Measurements from ENCODE around the gene GABRG3. TPM values are rescaled to one million over a fixed set of nuclear protein-coding genes. Genes with fewer than 3 reads are reported as not detected.

GABRG3 gene
- total and polyA plus RNA-seq, 7 donors = under 0.01 to 0.28 (median 0.05) TPM; not detected in 3

DNA sequence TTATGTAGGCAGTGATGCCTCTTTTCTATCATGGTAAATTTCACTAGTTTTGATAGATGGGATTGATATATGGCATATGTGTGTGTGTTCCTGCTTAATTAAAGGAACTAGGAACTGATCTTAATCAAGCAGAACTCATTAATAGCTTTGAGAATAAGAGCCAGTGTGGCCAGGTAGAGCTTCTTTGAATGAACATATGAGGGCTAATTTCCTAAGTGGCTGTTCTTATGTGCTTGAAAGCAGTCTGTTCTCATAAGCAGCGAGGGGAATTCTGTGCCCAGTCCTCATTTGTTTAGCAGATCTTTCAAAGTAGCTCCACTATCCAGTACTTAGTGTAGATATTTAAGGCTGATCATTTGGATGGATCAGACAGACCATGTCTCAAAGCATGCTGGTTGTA lies 164.2 kb downstream of the GABRG3 start:
- Histone ChIP-seq H3K27me3 (no peaks in the 10 kb centered on the region), H3K4me3 (no peak overlapping the region), H3K9me3 (no peaks in the 10 kb centered on the region), H3K27ac (no peak overlapping the region), H3K36me3 (no peaks in the 10 kb centered on the region), H3K4me1 (no peaks in the 10 kb centered on the region)
- intact Hi-C loops (cut with DNase I) = no loop called here
- 33 to 56% methylated on average over 1 of the region's 1 CpG for WGBS, 2 donors
- DNase-seq = no peak
- TF ChIP-seq, protein P1, sequence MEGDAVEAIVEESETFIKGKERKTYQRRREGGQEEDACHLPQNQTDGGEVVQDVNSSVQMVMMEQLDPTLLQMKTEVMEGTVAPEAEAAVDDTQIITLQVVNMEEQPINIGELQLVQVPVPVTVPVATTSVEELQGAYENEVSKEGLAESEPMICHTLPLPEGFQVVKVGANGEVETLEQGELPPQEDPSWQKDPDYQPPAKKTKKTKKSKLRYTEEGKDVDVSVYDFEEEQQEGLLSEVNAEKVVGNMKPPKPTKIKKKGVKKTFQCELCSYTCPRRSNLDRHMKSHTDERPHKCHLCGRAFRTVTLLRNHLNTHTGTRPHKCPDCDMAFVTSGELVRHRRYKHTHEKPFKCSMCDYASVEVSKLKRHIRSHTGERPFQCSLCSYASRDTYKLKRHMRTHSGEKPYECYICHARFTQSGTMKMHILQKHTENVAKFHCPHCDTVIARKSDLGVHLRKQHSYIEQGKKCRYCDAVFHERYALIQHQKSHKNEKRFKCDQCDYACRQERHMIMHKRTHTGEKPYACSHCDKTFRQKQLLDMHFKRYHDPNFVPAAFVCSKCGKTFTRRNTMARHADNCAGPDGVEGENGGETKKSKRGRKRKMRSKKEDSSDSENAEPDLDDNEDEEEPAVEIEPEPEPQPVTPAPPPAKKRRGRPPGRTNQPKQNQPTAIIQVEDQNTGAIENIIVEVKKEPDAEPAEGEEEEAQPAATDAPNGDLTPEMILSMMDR (IDR thresholded peaks at IDR 0.05) = no peak
- no peak for TF ChIP-seq POLR2AphosphoS5 (IDR thresholded peaks at IDR 0.05)

DNA sequence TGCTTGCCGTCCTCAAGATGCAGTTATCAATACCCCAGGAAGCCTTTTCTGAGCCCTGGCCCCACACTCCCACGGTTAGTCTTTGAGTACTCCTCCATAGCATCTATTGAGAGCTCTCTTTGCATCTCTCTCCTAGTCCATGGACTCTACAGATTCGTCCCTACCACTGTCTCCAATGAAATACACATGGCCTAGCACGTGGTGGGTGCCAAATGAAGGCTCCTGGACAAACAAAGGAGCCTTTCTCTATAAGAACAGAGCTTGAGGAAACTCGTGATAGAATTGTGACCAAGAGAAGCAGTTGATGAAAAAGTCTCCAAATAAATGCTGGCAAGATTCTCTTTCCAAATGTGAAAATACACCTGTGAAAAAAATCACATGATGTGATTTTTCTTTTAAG lies 166.1 kb downstream of the GABRG3 start:
- intact Hi-C loops (cut with DNase I) = no loop called here
- TF ChIP-seq, protein P1 (IDR thresholded peaks at IDR 0.05) = no peak
- TF ChIP-seq POLR2AphosphoS5 (IDR thresholded peaks at IDR 0.05) = no peak
- peaks cover 0 to 5% (median 0%) of the 10 kb centered on the region in 4 donors for H3K9me3 ChIP-seq
- no peaks in the 10 kb centered on the region for H3K36me3 ChIP-seq
- no peaks in the 10 kb centered on the region for H3K4me1 ChIP-seq
- no peak for DNase-seq
- no peak overlapping the region for H3K4me3 ChIP-seq
- H3K27me3 ChIP-seq = no peaks in the 10 kb centered on the region
- WGBS, 2 donors = 37 to 56% methylated on average over 5 of the region's 5 CpGs
- no peak overlapping the region for H3K27ac ChIP-seq

DNA sequence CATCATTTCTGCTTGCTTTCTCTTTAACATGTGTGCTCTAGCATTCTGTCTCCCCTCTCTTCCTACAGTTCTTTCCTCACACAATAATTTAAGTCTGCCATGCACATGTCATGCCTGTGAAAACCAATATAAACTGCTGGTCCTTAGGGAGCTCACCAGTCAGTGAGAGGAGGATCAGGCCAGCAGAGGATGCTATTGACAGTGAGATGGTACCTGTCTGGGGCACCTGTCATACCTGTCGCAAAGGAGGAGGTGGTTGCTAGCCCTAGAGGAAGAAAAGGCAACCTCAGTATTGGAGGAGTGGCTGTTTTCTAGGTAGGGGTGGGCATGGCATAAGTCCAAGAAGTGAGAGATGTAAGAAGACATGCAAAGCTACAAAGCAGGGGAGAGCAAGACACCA lies 194.6 kb downstream of the GABRG3 start:
- Histone ChIP-seq H3K9me3 (peaks cover 0 to 14% (median 0%) of the 10 kb centered on the region in 4 donors), H3K4me1 (no peaks in the 10 kb centered on the region), H3K27ac (no peak overlapping the region), H3K36me3 (no peaks in the 10 kb centered on the region), H3K4me3 (no peak overlapping the region), H3K27me3 (no peaks in the 10 kb centered on the region)
- intact Hi-C loops (cut with DNase I) = no loop called here
- no peak for TF ChIP-seq POLR2AphosphoS5 (IDR thresholded peaks at IDR 0.05)
- TF ChIP-seq EP300 (IDR thresholded peaks at IDR 0.05) = no peak
- TF ChIP-seq, protein P1 (IDR thresholded peaks at IDR 0.05) = no peak
- TF ChIP-seq POLR2A (IDR thresholded peaks at IDR 0.05) = no peak
- 85 to 86% methylated on average over 1 of the region's 1 CpG for WGBS, 2 donors
- no peak for DNase-seq

DNA sequence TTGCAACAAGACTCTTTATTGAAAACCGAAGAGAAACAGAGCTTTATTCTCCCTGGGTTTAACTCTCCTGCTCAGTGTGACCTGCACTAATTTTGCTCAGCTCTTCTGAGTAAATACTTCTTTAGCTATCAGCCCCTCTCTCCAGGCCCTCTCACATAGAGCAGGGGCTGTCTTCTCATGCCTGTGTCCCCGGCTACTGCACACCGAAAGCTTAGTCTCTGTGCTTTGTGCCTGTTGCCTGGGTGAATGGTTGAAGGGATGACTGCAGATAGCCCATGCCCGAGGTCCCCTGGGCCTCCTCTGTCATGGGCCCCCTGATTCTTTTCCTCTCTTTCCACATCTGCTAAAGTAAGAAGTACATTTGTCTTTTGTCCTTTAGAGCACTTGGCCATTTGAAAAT lies 195.9 kb downstream of the GABRG3 start:
- no peak for DNase-seq
- TF ChIP-seq, protein P1 (IDR thresholded peaks at IDR 0.05) = no peak
- TF ChIP-seq EP300 (IDR thresholded peaks at IDR 0.05) = no peak
- no peak for TF ChIP-seq POLR2AphosphoS5 (IDR thresholded peaks at IDR 0.05)
- TF ChIP-seq POLR2A (IDR thresholded peaks at IDR 0.05) = no peak
- Histone ChIP-seq H3K9me3 (peaks cover 0 to 14% (median 0%) of the 10 kb centered on the region in 4 donors), H3K4me1 (no peaks in the 10 kb centered on the region), H3K36me3 (no peaks in the 10 kb centered on the region), H3K27ac (no peak overlapping the region), H3K27me3 (no peaks in the 10 kb centered on the region), H3K4me3 (no peak overlapping the region)
- intact Hi-C loops (cut with DNase I) = no loop called here
- 50 to 78% methylated on average over 4 of the region's 4 CpGs for WGBS, 2 donors

DNA sequence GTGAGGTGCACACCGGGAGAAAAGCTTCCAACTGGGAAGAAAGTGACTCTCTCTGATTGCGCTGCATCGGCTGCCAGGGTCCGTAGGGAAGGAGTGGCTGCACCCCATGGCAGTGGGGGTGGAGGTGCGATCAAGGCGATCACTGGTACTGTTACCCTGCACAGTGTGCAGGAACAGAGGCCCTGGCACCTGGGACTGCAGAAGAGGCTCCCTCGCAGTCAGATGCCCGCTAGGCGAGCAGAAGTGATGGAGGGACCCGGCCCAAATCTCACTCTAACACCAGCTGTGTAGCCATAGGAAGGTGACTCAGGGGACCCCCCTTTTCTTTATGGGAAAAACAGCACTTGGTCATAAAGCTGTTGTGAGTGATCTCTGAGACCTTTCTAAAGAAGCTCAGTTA lies 196.8 kb downstream of the GABRG3 start:
- Histone ChIP-seq H3K27me3 (no peaks in the 10 kb centered on the region), H3K9me3 (peaks cover 0 to 9% (median 0%) of the 10 kb centered on the region in 4 donors), H3K4me3 (no peak overlapping the region), H3K36me3 (no peaks in the 10 kb centered on the region), H3K4me1 (no peaks in the 10 kb centered on the region), H3K27ac (no peak overlapping the region)
- intact Hi-C loops (cut with DNase I) = no loop called here
- no peak for TF ChIP-seq EP300 (IDR thresholded peaks at IDR 0.05)
- TF ChIP-seq POLR2A (IDR thresholded peaks at IDR 0.05) = no peak
- TF ChIP-seq POLR2AphosphoS5 (IDR thresholded peaks at IDR 0.05) = no peak
- TF ChIP-seq, protein P1 (IDR thresholded peaks at IDR 0.05) = no peak
- WGBS, 2 donors = 88 to 90% methylated on average over 10 of the region's 10 CpGs
- no peak for DNase-seq
